Ishikawa (cell line): ENCODE measurements around the gene REPIN1.

Source experiments
- CEBPB ChIP-seq: IDR thresholded peaks from 2 replicates; pipeline ENCODE4 v1.6.1; 2012
- EP300 ChIP-seq: IDR thresholded peaks from 2 replicates; pipeline ENCODE4 v1.6.1; 2012; ENCODE audit warnings: borderline replicate concordance
- TAF1 ChIP-seq: IDR thresholded peaks from 2 replicates; pipeline ENCODE4 v1.6.1; 2012; ENCODE audit warnings: low read depth, mild to moderate bottlenecking
- TF ChIP-seq, protein P1 (sequence below): IDR thresholded peaks from 2 replicates; pipeline ENCODE4 v1.6.1; 2012

DNA sequence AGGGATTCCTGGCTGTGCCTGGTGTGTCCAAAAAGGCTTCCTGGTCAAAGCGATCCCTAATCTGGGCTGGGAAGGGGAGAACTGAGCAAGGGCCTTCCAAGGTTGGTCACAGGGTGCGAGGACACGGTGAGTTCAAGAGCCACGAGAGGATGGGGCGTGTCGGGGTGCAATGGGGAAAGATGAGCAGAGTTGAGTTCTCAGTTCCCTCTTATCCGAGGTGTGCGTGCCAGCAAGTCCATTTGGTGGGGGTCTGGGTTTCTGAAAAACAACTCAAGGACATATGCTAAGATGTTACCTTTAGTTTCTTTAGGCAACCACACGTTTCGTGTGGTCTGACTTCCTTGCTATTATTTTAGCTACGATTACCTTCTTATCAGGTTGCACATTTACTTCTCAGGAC lies 11.8 kb downstream of the REPIN1 start:
- TF ChIP-seq EP300 (no peak), TAF1 (no peak), CEBPB (no peak)
- TF ChIP-seq, protein P1, sequence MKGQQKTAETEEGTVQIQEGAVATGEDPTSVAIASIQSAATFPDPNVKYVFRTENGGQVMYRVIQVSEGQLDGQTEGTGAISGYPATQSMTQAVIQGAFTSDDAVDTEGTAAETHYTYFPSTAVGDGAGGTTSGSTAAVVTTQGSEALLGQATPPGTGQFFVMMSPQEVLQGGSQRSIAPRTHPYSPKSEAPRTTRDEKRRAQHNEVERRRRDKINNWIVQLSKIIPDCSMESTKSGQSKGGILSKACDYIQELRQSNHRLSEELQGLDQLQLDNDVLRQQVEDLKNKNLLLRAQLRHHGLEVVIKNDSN: no peak
